Thyroid gland (tissue), 4 donors: ENCODE data around the gene SEL1L.

Experiments used
- POLR2A ChIP-seq, 2 donors: fragments of 450-650 bp; IDR thresholded peaks; one replicate each; pipeline ENCODE4 v1.6.1; 2017; ENCODE audit warnings: antibody characterized with exemption in 2 of 2, mild to moderate bottlenecking in 2 of 2, moderate library complexity in 1 of 2
- TF ChIP-seq, protein P1 (sequence below), 6 experiments: fragments of 200-600 bp in 3 of 6; fragments of 450-650 bp in 3 of 6; sonication (generic) in 3 of 6; IDR thresholded peaks; one replicate each; pipeline ENCODE4 v1.5.1; 2016 to 2019; ENCODE audit warnings: antibody characterized with exemption in 6 of 6, mild to moderate bottlenecking in 2 of 6, inconsistent platforms in 1 of 6, moderate library complexity in 1 of 6

DNA sequence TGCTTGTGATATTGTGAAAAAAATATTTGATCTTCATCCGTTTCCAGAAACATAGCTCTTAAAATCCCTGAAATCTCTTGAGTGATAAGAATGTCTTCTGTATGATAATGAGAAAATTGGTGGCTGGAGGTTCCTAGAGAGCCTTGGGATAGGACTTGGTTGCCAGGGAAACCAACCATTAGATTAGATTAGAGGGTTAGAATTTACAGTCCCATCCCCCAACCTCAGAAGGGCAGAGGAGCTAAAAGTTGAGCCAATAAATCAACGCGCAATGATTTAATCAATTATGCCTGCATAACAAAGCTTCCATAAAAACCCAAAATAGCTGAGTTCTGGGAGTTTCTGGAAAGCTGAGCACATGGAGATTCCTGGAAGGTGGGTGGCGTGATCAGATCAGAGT is 10.6 kb downstream of the SEL1L start:
- TF ChIP-seq, protein P1, sequence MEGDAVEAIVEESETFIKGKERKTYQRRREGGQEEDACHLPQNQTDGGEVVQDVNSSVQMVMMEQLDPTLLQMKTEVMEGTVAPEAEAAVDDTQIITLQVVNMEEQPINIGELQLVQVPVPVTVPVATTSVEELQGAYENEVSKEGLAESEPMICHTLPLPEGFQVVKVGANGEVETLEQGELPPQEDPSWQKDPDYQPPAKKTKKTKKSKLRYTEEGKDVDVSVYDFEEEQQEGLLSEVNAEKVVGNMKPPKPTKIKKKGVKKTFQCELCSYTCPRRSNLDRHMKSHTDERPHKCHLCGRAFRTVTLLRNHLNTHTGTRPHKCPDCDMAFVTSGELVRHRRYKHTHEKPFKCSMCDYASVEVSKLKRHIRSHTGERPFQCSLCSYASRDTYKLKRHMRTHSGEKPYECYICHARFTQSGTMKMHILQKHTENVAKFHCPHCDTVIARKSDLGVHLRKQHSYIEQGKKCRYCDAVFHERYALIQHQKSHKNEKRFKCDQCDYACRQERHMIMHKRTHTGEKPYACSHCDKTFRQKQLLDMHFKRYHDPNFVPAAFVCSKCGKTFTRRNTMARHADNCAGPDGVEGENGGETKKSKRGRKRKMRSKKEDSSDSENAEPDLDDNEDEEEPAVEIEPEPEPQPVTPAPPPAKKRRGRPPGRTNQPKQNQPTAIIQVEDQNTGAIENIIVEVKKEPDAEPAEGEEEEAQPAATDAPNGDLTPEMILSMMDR (IDR thresholded peaks at IDR 0.05): no peak
- TF ChIP-seq POLR2A (IDR thresholded peaks at IDR 0.05): no peak
